ENCODE results near the gene ROR1. TPM values are rescaled to one million over a fixed set of nuclear protein-coding genes. Genes with fewer than 3 reads are reported as not detected.

ROR1 gene
- total RNA-seq, 1 donor from 2014 or later, result 30.3 TPM

DNA sequence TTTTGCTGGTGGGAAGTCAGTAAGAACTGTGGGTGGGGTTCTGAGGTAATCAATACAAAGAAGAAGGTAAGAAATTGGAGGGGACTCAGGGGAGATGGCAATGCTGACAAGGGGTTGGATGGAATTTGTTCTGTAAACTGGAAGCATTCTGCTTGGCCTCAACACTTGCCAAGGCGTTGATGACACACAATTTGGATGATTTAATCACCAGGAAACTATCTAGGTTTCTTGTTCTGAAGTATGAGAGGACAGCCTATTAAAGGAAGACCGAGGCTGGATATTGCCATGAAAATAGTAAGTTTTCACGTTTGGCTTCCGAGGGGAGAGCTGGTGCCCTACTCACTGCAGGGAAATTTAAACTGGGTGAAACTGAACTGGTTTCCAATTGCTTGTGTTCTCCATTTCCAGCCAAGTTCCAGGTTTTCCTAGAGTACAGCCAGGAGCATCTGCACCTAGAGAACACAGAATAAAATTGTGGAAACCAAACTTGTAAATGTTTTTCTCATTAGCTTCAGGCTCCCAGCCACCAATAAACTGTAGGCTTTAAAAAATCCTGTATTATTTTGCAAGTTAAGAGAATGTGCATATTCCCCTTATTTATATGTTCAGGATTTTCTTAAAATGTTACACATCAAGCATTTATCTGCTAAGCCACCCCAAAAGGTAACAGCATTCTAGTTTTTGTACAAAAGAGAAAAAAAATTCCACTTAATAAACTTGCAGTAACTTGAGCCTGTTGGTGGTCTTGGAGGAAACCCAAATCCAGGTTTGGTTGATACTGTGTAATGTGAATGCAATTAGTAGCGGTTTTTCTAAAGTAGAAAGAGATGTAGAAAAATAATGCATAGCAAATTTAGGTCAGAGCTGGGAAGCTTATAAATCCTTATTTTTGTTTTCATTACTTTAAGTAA lies 53.8 kb downstream of the ROR1 start:
- peaks cover 5% of the 10 kb centered on the region for H3K27me3 Mint-ChIP-seq (ENCODE audit: insufficient read depth, low read depth)
- H3K4me3 ChIP-seq, result no peak overlapping the region
- no peaks in the 10 kb centered on the region for H3K9me3 ChIP-seq (ENCODE audit: low read depth)
- no peak overlapping the region for H3K9ac ChIP-seq
- no peaks in the 10 kb centered on the region for H3K36me3 ChIP-seq
- H3K27me3 ChIP-seq, result no peaks in the 10 kb centered on the region
- peaks cover 14% of the 10 kb centered on the region for H3F3A ChIP-seq (ENCODE audit: low read depth)
- H2AFZ ChIP-seq (replicated peaks), result no peak overlapping the region
- no peak overlapping the region for H3K27ac Mint-ChIP-seq
- peaks cover 11% of the 10 kb centered on the region for H3K36me3 Mint-ChIP-seq
- DNase-seq (ENCODE audit: low spot score), result no peak
- no peak overlapping the region for H3K4me2 ChIP-seq
- H3K79me2 ChIP-seq (ENCODE audit: low read depth), result peaks cover 100% of the 10 kb centered on the region
- H3K4me1 Mint-ChIP-seq, result peaks cover 22% of the 10 kb centered on the region
- peaks cover 1% of the 10 kb centered on the region for H3K4me1 ChIP-seq
- H3K9me3 Mint-ChIP-seq, result peaks cover 8% of the 10 kb centered on the region
- H4K20me1 ChIP-seq (ENCODE audit: low read depth), result peaks cover 6% of the 10 kb centered on the region
- no peak overlapping the region for H3K4me3 Mint-ChIP-seq
- H3K27ac ChIP-seq, result no peak overlapping the region
- no peak for TF ChIP-seq EZH2phosphoT487 (IDR thresholded peaks at IDR 0.05)
- TF ChIP-seq, protein P1, sequence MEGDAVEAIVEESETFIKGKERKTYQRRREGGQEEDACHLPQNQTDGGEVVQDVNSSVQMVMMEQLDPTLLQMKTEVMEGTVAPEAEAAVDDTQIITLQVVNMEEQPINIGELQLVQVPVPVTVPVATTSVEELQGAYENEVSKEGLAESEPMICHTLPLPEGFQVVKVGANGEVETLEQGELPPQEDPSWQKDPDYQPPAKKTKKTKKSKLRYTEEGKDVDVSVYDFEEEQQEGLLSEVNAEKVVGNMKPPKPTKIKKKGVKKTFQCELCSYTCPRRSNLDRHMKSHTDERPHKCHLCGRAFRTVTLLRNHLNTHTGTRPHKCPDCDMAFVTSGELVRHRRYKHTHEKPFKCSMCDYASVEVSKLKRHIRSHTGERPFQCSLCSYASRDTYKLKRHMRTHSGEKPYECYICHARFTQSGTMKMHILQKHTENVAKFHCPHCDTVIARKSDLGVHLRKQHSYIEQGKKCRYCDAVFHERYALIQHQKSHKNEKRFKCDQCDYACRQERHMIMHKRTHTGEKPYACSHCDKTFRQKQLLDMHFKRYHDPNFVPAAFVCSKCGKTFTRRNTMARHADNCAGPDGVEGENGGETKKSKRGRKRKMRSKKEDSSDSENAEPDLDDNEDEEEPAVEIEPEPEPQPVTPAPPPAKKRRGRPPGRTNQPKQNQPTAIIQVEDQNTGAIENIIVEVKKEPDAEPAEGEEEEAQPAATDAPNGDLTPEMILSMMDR (IDR thresholded peaks at IDR 0.05), result no peak
- no peak for TF ChIP-seq EZH2 (IDR thresholded peaks at IDR 0.05)

DNA sequence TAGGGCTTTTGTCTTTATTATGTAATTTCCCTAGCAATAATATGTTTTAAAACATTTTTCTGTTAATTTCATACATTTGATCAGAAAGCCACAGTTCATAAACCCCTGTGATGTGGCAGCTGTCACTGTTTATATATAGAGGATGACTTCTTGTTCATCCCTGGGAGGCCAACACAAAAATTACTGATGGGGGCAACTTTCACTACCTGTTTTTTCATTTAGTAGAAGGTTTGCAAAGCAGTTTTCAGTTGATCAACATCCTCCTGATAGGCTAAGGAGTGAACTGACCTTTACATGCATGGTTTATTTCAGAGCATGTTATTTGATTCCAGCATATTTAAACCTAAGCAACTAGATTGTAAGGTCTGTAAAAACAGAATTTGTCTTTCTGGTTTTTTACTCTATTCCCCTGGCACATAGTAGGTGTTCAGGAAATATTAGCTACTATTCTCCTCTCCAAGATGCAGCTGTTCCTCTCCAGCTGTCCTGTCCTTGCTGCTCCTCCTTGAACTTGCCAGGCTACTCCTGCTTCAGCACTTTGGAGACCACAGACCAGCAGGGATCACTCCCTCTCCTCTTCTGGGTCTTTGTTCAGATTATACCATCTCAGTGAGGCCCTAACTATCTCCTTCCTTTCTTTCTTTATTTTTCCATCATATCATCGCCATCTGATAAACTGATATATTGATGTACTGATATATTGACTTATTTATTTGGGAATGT lies 54.7 kb downstream of the ROR1 start:
- H3K4me3 ChIP-seq, result no peak overlapping the region
- H3K27me3 ChIP-seq, result no peaks in the 10 kb centered on the region
- Mint-ChIP-seq H3K27me3 (ENCODE audit: insufficient read depth, low read depth) (peaks cover 5% of the 10 kb centered on the region), H3K4me1 (peaks cover 30% of the 10 kb centered on the region), H3K36me3 (peaks cover 11% of the 10 kb centered on the region), H3K9me3 (peaks cover 8% of the 10 kb centered on the region), H3K27ac (no peak overlapping the region), H3K4me3 (no peak overlapping the region)
- no peak overlapping the region for H3K9ac ChIP-seq
- peaks cover 100% of the 10 kb centered on the region for H3K79me2 ChIP-seq (ENCODE audit: low read depth)
- no peak for DNase-seq (ENCODE audit: low spot score)
- TF ChIP-seq, protein P1 (IDR thresholded peaks at IDR 0.05), result no peak
- TF ChIP-seq EZH2phosphoT487 (IDR thresholded peaks at IDR 0.05), result no peak
- no peak for TF ChIP-seq EZH2 (IDR thresholded peaks at IDR 0.05)
- no peaks in the 10 kb centered on the region for H3K36me3 ChIP-seq
- H3K4me1 ChIP-seq, result peaks cover 10% of the 10 kb centered on the region
- no peak overlapping the region for H3K27ac ChIP-seq
- no peaks in the 10 kb centered on the region for H3K9me3 ChIP-seq (ENCODE audit: low read depth)
- H2AFZ ChIP-seq (replicated peaks), result no peak overlapping the region
- H3F3A ChIP-seq (ENCODE audit: low read depth), result peaks cover 19% of the 10 kb centered on the region
- no peak overlapping the region for H3K4me2 ChIP-seq
- H4K20me1 ChIP-seq (ENCODE audit: low read depth), result peaks cover 14% of the 10 kb centered on the region

DNA sequence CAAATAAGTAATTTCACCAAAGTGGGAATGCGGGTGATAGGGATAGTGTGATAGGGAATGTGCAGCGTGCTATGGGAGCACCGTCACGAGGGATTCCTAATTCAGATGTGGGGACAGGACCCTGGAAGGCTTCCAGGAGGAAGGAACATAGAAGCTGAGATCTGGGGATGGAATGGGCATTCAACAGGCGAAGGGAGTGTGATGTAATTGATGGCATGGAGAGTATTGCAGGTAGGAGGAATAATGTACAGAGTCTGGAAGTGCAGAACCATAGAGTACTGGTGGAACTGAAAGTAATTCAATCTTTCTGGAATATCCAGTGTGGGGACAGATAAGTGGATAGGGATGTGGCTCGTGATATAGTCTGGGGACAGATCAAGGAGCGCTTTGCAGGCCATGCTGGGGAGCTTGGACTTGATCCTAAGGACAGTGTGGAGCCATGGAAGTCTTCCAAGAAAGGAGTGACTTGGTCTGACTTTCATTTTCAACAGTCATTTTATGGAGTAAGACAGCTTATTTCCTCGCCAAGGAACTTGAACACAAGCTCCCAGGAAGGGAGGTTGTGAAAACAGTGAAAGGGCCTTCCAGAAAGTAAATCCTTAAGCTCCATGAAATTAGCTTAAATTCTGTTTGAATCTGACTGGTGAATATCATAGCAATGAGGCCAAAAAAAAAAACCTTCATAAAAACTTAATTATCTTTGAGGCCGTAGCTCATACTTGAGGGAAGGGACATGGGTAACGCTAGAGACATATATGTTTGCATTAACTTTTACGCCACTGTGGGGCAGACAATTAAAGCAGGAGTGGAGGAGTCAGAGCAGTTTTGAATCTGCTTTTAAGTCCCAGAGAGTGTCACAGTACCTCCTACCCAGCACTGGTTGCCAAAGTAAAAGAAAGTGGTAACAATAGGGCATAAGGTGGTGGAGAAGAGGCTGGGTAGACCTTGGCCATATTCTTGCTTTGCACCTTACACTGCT lies 55.8 kb downstream of the ROR1 start:
- no peaks in the 10 kb centered on the region for H3K36me3 ChIP-seq
- peaks cover 11% of the 10 kb centered on the region for H3K36me3 Mint-ChIP-seq
- H3K4me1 Mint-ChIP-seq, result peaks cover 41% of the 10 kb centered on the region
- TF ChIP-seq EZH2phosphoT487 (IDR thresholded peaks at IDR 0.05) (no peak), EZH2 (IDR thresholded peaks at IDR 0.05) (no peak)
- TF ChIP-seq, protein P1 (IDR thresholded peaks at IDR 0.05), result no peak
- H3K9me3 ChIP-seq (ENCODE audit: low read depth), result no peaks in the 10 kb centered on the region
- peaks cover 5% of the 10 kb centered on the region for H3K27me3 Mint-ChIP-seq (ENCODE audit: insufficient read depth, low read depth)
- H3K4me1 ChIP-seq, result peaks cover 21% of the 10 kb centered on the region
- no peak for DNase-seq (ENCODE audit: low spot score)
- H3F3A ChIP-seq (ENCODE audit: low read depth), result peaks cover 30% of the 10 kb centered on the region
- H3K9me3 Mint-ChIP-seq, result peaks cover 8% of the 10 kb centered on the region
- no peaks in the 10 kb centered on the region for H3K27me3 ChIP-seq
- no peak overlapping the region for H3K9ac ChIP-seq
- no peak overlapping the region for H3K4me3 ChIP-seq
- H3K79me2 ChIP-seq (ENCODE audit: low read depth), result peaks cover 100% of the 10 kb centered on the region
- H3K4me2 ChIP-seq, result no peak overlapping the region
- no peak overlapping the region for H3K4me3 Mint-ChIP-seq
- no peak overlapping the region for H2AFZ ChIP-seq (replicated peaks)
- no peak overlapping the region for H3K27ac Mint-ChIP-seq
- H3K27ac ChIP-seq, result no peak overlapping the region
- H4K20me1 ChIP-seq (ENCODE audit: low read depth), result peaks cover 24% of the 10 kb centered on the region

Measured in neural progenitor cell (in vitro differentiated cells).